Upper lobe of right lung (tissue), 1 donor: ENCODE measurements around the gene YTHDF1. TPM values are rescaled to one million over a fixed set of nuclear protein-coding genes. Genes with fewer than 3 reads are reported as not detected.
A peak's percentile ranks its signal among the peaks of the same experiment; 100 is the strongest.

Experiments
- ATAC-seq: fragments of 200-7000 bp; cut with Tn5 transposase; one replicate; pipeline ENCODE4 v1.9.1; 2020; ENCODE audit warnings: mild to moderate bottlenecking, moderate library complexity
- DNase-seq: peaks from one replicate; pipeline ENCODE4 v3.0.0-alpha.2; 2020
- H3K27ac ChIP-seq: fragments of 200-600 bp; one replicate; pipeline ENCODE4 v1.8.0; 2022
- H3K27me3 ChIP-seq: fragments of 200-600 bp; one replicate; pipeline ENCODE4 v1.8.0; 2022; ENCODE audit warnings: mild to moderate bottlenecking
- H3K36me3 ChIP-seq: fragments of 200-600 bp; one replicate; pipeline ENCODE4 v1.8.0; 2022
- H3K4me1 ChIP-seq: fragments of 200-600 bp; one replicate; pipeline ENCODE4 v1.8.0; 2022
- H3K4me3 ChIP-seq: fragments of 200-600 bp; one replicate; pipeline ENCODE4 v1.8.0; 2022; ENCODE audit warnings: mild to moderate bottlenecking
- H3K9me3 ChIP-seq: fragments of 200-600 bp; one replicate; pipeline ENCODE4 v1.8.0; 2022
- intact Hi-C: fragments of 100-400 bp; cut with DNase I; formaldehyde crosslinking; loops from one replicate; pipeline ENCODE4 v1.11.0; 2022
- total RNA-seq: library from RNA; stranded (reverse); fragmentation: NEBNext Ultra II Directional; extraction: Animal tissue kit (Norgen Biotek cat#: 25700); gene quantifications from one replicate; pipeline ENCODE4 v1.2.1, GENCODE V29; 2021
- TF ChIP-seq, protein P1 (sequence below): fragments of 200-600 bp; IDR thresholded peaks from one replicate; pipeline ENCODE4 v1.8.0; 2022; ENCODE audit warnings: antibody characterized with exemption
- donor health status: DM: no; HTN: yes; CAD: no; lungs with severe emphysema.

The YTHDF1 gene
- total RNA-seq, 1 donor from 2014 or later, result 36.9 TPM

DNA sequence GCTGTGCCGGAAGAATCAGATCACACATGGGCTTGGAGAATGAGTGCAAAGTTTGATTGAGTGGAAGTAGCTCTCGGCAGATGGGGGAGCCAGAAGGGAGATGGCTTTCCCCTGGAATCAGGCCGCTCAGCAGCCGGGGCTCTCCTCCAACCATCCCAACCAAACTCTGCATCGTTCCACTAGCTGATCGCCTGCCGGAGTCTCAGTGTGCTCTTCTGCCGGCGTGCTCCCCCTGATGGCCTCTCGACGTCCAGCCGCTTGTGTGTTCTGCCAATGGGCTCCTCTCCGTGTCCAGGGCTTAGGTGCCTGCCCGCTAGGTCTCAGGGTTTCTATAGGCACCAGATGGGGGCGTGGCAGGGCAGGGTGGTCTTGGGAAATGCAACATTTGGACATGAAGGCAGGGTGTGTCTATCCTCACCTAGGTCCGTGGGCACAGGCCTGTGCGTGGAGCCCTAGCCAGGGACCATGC lies 14.9 kb upstream of the YTHDF1 start:
- TF ChIP-seq, protein P1, sequence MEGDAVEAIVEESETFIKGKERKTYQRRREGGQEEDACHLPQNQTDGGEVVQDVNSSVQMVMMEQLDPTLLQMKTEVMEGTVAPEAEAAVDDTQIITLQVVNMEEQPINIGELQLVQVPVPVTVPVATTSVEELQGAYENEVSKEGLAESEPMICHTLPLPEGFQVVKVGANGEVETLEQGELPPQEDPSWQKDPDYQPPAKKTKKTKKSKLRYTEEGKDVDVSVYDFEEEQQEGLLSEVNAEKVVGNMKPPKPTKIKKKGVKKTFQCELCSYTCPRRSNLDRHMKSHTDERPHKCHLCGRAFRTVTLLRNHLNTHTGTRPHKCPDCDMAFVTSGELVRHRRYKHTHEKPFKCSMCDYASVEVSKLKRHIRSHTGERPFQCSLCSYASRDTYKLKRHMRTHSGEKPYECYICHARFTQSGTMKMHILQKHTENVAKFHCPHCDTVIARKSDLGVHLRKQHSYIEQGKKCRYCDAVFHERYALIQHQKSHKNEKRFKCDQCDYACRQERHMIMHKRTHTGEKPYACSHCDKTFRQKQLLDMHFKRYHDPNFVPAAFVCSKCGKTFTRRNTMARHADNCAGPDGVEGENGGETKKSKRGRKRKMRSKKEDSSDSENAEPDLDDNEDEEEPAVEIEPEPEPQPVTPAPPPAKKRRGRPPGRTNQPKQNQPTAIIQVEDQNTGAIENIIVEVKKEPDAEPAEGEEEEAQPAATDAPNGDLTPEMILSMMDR, result peak; percentile 42
- Histone ChIP-seq H3K27me3 (peaks cover 58% of the 10 kb centered on the region), H3K36me3 (no peaks in the 10 kb centered on the region), H3K9me3 (no peaks in the 10 kb centered on the region), H3K4me1 (no peaks in the 10 kb centered on the region), H3K27ac (no peak overlapping the region), H3K4me3 (no peak overlapping the region)
- ATAC-seq (peak; percentile 58), DNase-seq (no peak)
- intact Hi-C loops, result no loop called here

DNA sequence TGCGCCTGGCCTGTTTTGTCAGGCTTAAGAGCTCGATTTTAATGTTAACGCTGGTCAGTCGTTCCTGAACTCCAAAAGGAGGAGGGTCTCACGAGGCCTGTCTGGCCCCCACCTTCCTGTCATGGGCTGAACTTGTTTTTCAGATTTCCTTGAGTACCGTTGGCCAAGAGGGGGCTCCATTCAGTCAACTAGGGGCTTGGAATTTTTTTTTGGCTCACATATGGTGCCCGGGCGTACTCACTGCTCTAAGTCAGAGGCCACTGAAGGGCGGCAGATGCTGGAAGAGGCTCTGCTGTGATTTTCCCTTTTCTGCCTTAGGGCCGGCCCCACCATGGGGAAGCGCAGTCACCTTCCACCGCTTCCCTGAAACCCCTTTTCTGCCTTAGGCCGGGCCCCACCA lies 12.9 kb upstream of the YTHDF1 start:
- Histone ChIP-seq H3K4me3 (no peak overlapping the region), H3K4me1 (no peaks in the 10 kb centered on the region), H3K27me3 (peaks cover 50% of the 10 kb centered on the region), H3K9me3 (no peaks in the 10 kb centered on the region), H3K27ac (no peak overlapping the region), H3K36me3 (no peaks in the 10 kb centered on the region)
- TF ChIP-seq, protein P1, result no peak
- intact Hi-C loops, result no loop called here
- DNase-seq, result no peak
- no peak for ATAC-seq

DNA sequence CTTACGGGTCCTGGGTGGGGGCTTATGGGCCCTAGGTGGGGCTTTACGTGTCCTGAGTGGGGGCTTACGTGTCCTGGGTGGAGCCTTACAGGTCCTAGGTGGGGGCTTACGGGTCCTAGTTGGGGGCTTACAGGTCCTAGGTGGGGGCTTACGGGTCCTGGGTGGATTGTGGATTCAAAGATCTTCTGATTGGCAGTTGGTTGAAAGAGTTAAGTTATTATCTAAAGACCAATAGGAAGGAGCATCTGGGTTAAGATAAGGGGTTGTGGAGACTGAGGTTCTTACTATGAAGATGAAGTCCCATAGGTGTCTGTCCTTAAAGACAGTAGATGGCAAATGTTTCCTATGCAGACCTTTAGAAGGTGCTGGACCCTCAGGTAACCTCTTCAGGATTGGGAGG lies 11.3 kb upstream of the YTHDF1 start:
- DNase-seq, result no peak
- TF ChIP-seq, protein P1, result no peak
- intact Hi-C loops, result no loop called here
- no peak overlapping the region for H3K4me3 ChIP-seq
- H3K36me3 ChIP-seq, result no peaks in the 10 kb centered on the region
- peaks cover 46% of the 10 kb centered on the region for H3K27me3 ChIP-seq
- no peak overlapping the region for H3K27ac ChIP-seq
- no peaks in the 10 kb centered on the region for H3K4me1 ChIP-seq
- no peak for ATAC-seq
- H3K9me3 ChIP-seq, result no peaks in the 10 kb centered on the region

GRCh38 chr20:63226042-63226943 lies 10.4 kb upstream of the YTHDF1 start:
- TF ChIP-seq, protein P1, result no peak
- DNase-seq (no peak), ATAC-seq (no peak)
- intact Hi-C loops, result no loop called here
- Histone ChIP-seq H3K27ac (no peak overlapping the region), H3K4me3 (no peak overlapping the region), H3K4me1 (no peaks in the 10 kb centered on the region), H3K9me3 (no peaks in the 10 kb centered on the region), H3K36me3 (no peaks in the 10 kb centered on the region), H3K27me3 (peaks cover 39% of the 10 kb centered on the region)

DNA sequence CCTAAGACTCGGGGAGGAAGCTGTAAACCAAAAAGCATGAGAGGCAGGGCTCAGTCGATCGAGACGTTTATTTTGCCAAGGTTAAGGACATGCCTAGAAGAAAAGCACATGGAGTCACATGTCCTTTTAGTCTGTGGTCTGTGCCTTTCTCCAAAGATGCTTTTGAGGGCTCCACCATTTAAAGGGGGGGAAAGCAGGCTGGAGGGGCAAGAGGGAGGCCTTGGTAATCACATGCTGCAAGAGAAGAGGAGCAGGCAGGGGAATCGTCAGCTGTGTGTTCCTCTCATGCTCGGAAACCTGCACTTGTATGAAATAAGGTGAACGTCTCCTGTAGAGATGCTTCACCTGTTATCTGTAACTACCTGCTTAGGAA lies 9.1 kb upstream of the YTHDF1 start:
- Histone ChIP-seq H3K9me3 (no peaks in the 10 kb centered on the region), H3K36me3 (no peaks in the 10 kb centered on the region), H3K27me3 (peaks cover 26% of the 10 kb centered on the region), H3K27ac (no peak overlapping the region), H3K4me3 (no peak overlapping the region), H3K4me1 (no peaks in the 10 kb centered on the region)
- DNase-seq (no peak), ATAC-seq (no peak)
- TF ChIP-seq, protein P1, result no peak
- intact Hi-C loops, result no loop called here
